ENCODE results near the gene GOLPH3.

DNA sequence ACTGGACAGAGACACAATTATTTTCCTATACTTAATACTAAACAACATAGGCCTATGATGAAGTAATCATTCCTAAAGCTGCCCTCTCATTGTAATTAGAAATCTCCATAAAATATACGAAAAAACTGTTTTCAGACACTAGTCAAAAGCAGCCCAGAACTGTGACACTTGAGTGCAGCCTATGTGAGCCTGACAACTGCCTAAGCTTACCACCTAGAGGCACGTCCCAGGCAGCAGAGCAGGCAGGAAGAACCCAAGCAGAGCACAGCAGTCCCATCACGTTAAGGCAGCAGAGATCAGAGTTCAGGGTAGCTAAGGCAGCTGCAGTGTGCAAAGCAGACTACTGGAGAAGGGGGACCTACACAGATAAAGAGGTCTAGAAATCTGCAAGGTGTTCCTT, 46.4 kb downstream of the GOLPH3 start:
- TF ChIP-seq POLR2A (IDR thresholded peaks at IDR 0.05): no peak
- TF ChIP-seq, protein P1, sequence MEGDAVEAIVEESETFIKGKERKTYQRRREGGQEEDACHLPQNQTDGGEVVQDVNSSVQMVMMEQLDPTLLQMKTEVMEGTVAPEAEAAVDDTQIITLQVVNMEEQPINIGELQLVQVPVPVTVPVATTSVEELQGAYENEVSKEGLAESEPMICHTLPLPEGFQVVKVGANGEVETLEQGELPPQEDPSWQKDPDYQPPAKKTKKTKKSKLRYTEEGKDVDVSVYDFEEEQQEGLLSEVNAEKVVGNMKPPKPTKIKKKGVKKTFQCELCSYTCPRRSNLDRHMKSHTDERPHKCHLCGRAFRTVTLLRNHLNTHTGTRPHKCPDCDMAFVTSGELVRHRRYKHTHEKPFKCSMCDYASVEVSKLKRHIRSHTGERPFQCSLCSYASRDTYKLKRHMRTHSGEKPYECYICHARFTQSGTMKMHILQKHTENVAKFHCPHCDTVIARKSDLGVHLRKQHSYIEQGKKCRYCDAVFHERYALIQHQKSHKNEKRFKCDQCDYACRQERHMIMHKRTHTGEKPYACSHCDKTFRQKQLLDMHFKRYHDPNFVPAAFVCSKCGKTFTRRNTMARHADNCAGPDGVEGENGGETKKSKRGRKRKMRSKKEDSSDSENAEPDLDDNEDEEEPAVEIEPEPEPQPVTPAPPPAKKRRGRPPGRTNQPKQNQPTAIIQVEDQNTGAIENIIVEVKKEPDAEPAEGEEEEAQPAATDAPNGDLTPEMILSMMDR (IDR thresholded peaks at IDR 0.05): no peak
